ENCODE results near the gene NEK5.
"Not testable (repeated sequence)": the region's sequence is repeated elsewhere in the genome, so short reads cannot be mapped to it uniquely, and the experiment has no call there.

Gene NEK5

GRCh38 chr13:52128714-52129700 is at the start of gene NEK5:
TSS of gene NEK5 (minus strand) at chr13:52129073. CDS start at chr13:52127482, 1,591 bp downstream.
- no peak for DNase-seq

- DNase-seq = no peak
These were observed 48.4 kb upstream of the NEK5 start for GRCh38 chr13:52177276-52177675.

GRCh38 chr13:52173970-52174369 is 45.1 kb upstream of the NEK5 start:
- DNase-seq = not testable (repeated sequence)

- DNase-seq = no peak
These were observed 44.5 kb upstream of the NEK5 start for GRCh38 chr13:52173373-52173772.

GRCh38 chr13:52171686-52172085 is 42.8 kb upstream of the NEK5 start:
- DNase-seq = not testable (repeated sequence)

- DNase-seq = not testable (repeated sequence)
These were observed 42.0 kb upstream of the NEK5 start for GRCh38 chr13:52170828-52171391.

- no peak for DNase-seq
These were observed 41.0 kb upstream of the NEK5 start for GRCh38 chr13:52169839-52170238.

- DNase-seq = no peak
These were observed 36.5 kb upstream of the NEK5 start for GRCh38 chr13:52165411-52165810.

GRCh38 chr13:52164989-52165388 is 36.1 kb upstream of the NEK5 start:
- no peak for DNase-seq

GRCh38 chr13:52163878-52164277 is 35.0 kb upstream of the NEK5 start:
- not testable (repeated sequence) for DNase-seq

- DNase-seq = no peak
These were observed 33.6 kb upstream of the NEK5 start for GRCh38 chr13:52162279-52163101.

- DNase-seq = no peak
These were observed 32.3 kb upstream of the NEK5 start for GRCh38 chr13:52161181-52161646.

- no peak for DNase-seq
These were observed 31.6 kb upstream of the NEK5 start for GRCh38 chr13:52160506-52160905.

- no peak for DNase-seq
These were observed 31.2 kb upstream of the NEK5 start for GRCh38 chr13:52160053-52160452.

- no peak for DNase-seq
These were observed 30.5 kb upstream of the NEK5 start, which contains the start of gene NEK3 for GRCh38 chr13:52159159-52159982. TSS of gene NEK3 (minus strand) at chr13:52159597. CDS start at chr13:52156191, 3,406 bp downstream.

GRCh38 chr13:52158629-52159158 is 29.8 kb upstream of the NEK5 start:
- no peak for DNase-seq

- no peak for DNase-seq
These were observed 27.9 kb upstream of the NEK5 start for GRCh38 chr13:52156724-52157261.

- no peak for DNase-seq
These were observed 26.3 kb upstream of the NEK5 start for GRCh38 chr13:52155177-52155576.

GRCh38 chr13:52147225-52147624 is 18.4 kb upstream of the NEK5 start:
- DNase-seq = no peak

GRCh38 chr13:52141299-52141698 is 12.4 kb upstream of the NEK5 start:
- no peak for DNase-seq

GRCh38 chr13:52137489-52137888 is 8.6 kb upstream of the NEK5 start:
- no peak for DNase-seq

- DNase-seq = no peak
These were observed 7.9 kb upstream of the NEK5 start for GRCh38 chr13:52136763-52137162.

Data from NCI-H446 treated with DMSO at 0.1 percent for 48 hours (cell line).